ENCODE measurements around the gene TANC1. TPM values are rescaled to one million over a fixed set of nuclear protein-coding genes. Genes with fewer than 3 reads are reported as not detected.

TANC1 gene
- total RNA-seq, 2 donors from 2014 or later: 35.1 to 44.5 TPM

DNA sequence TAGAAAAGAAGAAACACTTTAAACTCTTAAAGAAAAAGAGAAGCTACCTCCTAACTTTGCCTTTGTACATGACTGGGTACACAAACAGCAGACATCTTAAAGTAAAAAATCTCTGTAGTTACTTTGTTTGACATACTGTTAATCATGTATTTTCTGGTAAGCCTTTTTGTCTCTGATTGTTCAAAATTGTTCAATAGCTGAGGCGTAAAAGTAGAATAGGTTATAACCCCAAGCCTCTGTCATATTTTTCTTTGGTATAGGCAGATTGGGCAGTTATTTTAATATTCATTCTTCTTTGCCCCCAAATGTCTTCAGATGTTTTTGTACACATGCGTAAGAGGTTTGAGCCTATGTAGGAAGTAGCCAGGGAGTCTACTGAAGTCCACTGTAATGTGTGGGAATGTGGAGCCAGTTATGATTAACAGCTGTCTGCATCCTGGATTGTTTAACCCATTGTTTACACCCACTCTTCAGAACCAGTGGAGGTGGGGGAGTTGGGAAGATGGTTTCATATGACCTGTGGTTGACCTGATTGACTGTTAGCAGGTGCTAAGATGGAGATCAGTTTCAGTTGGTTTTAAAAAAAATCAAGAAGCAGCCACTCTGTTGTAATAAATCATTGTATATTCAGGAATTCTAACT is 150.5 kb downstream of the TANC1 start:
- intact Hi-C loops (cut with DNase I): loop anchor here in 1 of 2 donors (5.0 to 10.0 kb wide), 2 partner anchors 64 to 212 kb away; no protein-coding TSS in a partner anchor
- DNase-seq (ENCODE audit: low spot score): no peak

DNA sequence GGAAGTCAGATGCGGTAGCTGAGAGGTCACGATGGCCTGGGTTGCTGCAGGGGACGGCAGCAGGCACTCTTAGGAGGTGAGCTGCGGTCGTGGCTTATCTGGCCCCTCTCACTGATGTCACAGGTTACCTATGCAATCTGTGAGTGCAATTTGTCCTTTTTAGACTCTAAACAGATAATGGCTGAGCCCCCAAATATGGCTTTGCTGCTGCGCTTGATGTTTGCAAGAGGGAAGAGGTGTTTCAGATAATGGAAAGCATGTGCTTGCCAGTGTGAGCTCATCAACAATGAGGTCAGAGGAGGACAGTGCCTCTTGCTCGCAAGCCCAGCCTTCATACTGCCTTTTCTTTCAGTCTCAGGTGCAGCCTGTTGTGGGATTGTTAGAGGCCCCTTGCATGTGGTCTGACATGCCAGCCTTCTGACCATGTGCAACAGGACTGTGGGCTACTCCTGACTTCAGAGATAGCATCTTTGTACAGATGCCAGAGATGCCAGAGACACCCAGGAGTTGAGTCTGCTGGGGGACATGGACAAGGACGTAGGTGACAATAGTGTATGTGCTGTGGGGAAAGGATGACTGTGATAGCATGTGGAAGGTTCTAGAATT is 151.3 kb downstream of the TANC1 start:
- intact Hi-C loops (cut with DNase I): loop anchor here (5.0 to 10.0 kb wide), 4 partner anchors 65 to 215 kb away; no protein-coding TSS in a partner anchor
- no peak for DNase-seq (ENCODE audit: low spot score)

DNA sequence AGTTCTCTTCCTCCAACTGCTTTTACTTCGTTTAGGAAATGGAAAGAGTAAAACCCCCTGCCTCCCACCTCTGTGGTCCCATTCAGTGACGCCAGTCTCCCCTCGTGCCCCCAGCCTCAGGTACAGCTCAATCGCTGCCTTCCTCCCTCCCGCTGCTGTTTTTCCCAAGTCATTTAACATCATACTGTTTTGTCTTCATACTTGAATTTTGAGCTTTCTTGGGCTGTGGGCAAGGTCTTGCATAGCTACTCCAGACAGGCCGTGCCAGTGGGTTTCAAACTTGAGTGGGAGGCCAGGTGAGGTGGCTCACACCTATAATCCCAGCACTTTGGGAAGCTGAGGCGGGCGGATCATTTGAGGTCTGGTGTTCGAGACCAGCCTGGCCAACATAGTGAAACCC is 155.3 kb downstream of the TANC1 start:
- no peak for DNase-seq (ENCODE audit: low spot score)
- intact Hi-C loops (cut with DNase I): loop anchor here in 1 of 2 donors (10.0 kb wide), 2 partner anchors 149 to 219 kb away; no protein-coding TSS in a partner anchor

DNA sequence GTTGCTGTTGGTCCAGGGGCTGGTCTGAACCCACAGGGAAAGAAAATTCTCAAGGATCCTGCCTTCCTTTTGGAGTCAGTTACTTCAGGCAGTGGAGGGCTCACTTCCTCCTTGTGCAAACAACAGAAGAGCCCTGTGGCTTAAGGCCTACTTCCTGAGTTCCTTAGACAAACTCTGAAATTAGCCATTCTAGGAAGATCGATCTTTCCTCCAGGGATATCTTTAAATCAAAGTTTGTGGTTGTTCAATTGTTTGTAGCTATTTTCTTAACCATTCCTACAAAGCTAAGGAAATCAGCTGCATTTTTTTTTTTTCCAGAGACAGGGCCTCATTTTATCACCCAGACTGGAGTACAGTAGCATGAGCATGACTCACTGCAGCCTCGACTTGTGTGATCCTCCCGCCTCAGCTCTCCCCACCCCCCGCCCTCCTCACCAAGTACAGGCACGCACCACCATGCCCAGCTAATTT is 156.0 kb downstream of the TANC1 start:
- intact Hi-C loops (cut with DNase I): loop anchor here in 1 of 2 donors (10.0 kb wide), 2 partner anchors 150 to 220 kb away; no protein-coding TSS in a partner anchor
- DNase-seq (ENCODE audit: low spot score): no peak

GRCh38 chr2:159124931-159125467 is 156.6 kb downstream of the TANC1 start:
- intact Hi-C loops (cut with DNase I): loop anchor here in 1 of 2 donors (10.0 kb wide), 2 partner anchors 150 to 220 kb away; no protein-coding TSS in a partner anchor
- no peak for DNase-seq (ENCODE audit: low spot score)

DNA sequence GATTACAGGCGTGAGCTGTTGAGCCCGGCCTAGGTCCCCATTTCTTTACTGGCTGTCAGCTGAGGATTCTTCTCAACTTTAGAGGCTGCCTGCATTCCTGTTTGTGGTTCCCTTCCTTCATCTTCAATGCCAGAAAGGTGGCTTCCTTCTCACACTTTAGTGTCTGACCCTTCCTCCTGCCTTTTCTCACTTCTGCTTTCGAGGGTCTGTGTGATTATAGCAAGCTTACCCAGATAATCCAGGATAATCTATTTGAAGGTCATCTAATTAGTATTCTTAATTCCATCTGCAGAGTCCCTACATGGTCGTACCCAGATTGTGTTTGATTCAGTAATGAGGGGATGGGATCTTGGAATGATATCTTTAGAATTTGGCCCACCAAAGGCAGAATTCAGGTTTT is 157.4 kb downstream of the TANC1 start:
- DNase-seq (ENCODE audit: low spot score): no peak
- intact Hi-C loops (cut with DNase I): loop anchor here in 1 of 2 donors (10.0 kb wide), 2 partner anchors 151 to 221 kb away; no protein-coding TSS in a partner anchor

DNA sequence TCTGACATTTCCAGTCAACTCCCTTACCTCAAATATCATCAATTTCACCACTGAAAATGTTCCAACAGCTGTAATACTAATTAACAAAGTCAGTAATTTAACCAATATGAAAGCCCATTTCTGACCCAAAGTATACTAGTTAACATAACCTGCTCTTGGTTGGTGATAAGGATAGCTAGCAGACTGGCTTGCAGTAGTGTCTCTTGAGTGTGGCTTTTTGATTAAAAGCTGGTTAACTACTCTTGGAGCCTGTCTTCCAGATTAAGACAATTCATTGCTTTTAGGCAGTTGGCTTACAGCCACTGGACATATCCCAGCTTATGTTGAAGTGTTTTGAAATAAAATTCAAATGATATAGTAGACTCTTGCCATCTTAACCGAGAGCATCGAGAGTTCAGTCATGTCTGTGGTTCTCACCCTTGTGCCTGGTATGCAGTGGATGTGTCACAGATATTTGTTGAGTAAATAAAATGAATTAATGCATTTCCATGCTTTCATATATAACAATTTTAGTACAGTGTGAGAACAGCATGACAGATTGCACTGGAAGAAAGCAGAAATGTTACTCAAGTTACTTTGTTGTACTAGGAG is 158.1 kb downstream of the TANC1 start:
- no peak for DNase-seq (ENCODE audit: low spot score)
- intact Hi-C loops (cut with DNase I): loop anchor here in 1 of 2 donors (10.0 kb wide), 2 partner anchors 152 to 222 kb away; no protein-coding TSS in a partner anchor

DNA sequence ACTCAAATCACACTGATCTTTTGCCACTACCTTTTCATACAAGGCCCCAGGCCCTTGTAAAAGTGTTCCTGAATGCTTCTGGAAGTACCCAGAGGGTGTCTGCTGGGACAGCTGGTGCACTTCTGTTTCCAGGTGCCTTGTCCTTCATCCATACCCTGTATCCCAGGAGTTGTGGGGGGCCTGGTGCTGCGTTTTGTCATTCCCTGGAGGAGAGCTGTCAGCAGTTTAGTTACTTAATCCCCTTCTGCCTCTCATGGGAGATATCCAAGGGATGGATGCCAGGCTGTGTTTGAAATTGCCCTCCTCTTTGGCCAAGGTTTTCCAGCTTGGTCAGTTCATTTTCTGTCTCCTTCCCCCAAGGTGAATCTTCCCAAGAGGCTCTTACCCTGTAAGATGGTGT is 159.8 kb downstream of the TANC1 start:
- DNase-seq (ENCODE audit: low spot score): no peak
- intact Hi-C loops (cut with DNase I): loop anchor here in 1 of 2 donors (10.0 kb wide), 2 partner anchors 153 to 223 kb away; no protein-coding TSS in a partner anchor

DNA sequence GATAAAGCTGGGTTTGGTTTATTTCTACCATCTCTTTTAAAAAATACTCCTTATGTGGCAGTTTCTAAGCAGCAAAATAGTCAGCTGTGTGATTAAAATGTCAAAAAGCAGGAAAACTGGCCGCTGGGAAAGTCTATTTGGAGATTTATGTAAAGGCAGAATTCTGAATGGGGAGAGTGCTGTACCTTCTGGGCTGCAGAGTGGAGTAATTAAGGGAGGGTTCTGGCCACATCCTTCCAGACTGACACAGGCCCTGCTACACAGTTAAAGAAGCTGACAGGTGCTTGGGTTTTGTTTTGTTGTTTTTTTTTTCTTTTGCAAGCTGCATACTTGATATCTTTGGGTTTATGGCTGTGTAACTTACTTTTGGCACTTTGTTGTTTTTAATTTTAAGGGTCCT is 160.8 kb downstream of the TANC1 start:
- DNase-seq (ENCODE audit: low spot score): no peak
- intact Hi-C loops (cut with DNase I): loop anchor here in 1 of 2 donors (10.0 kb wide), 2 partner anchors 154 to 224 kb away; no protein-coding TSS in a partner anchor

DNA sequence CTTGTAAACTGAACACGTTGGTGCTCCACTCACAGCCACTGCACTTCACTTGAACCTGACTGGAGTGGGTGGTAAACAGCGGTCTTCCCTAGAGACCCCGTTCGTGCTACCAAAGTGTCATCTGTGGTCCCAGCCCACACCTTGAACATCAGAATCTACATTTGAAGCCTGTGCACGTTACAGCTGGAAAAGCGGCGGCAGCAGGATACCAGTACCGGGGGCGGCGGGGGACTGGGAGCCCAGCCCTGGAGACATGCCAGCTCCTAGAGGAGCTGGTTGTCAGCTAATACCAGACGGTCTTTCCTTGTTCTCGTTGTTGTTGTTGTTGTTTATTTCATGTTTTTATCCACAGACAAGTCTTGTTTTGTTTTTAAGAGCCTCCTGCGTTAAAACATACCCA is 161.4 kb downstream of the TANC1 start:
- no peak for DNase-seq (ENCODE audit: low spot score)

GRCh38 chr2:159130302-159130701 is 161.9 kb downstream of the TANC1 start:
- intact Hi-C loops (cut with DNase I): no loop called here
- no peak for DNase-seq (ENCODE audit: low spot score)

More for the DNA sequence above, 161.4 kb downstream of the TANC1 start:
- intact Hi-C loops (cut with DNase I): loop anchor here in 1 of 2 donors (10.0 kb wide), 2 partner anchors 155 to 225 kb away; no protein-coding TSS in a partner anchor

DNA sequence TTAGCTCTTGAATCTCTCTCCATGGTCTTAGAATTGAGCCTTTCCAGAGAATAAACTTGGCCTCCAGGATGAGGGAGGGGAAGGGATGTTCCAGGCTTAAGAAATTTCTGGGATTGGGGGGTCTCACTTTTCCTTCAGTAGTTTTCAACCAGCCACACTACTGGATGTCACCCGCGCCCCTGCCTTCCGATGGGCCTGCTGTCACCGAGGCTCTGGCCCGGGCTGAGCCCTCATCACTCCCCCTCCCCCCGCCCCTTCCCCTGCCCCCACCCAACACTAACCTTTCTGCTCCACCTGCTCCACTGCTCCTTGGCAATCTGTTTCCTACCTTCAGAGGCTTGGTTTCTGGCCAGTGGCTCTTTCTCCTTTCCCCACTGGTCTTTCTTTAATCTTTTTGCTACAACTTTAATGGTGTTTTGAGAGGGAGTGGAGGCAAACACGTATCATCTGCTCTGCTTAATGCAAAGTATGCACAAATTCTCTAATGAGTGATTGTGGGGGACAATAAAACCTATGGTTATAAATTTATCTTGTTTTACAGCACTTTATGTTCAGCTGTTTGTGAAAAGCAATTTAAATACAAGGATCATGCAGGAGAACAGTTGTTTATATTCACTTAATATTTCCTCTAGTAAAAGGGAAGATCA is 162.9 kb downstream of the TANC1 start:
- DNase-seq (ENCODE audit: low spot score): no peak
- intact Hi-C loops (cut with DNase I): no loop called here

DNA sequence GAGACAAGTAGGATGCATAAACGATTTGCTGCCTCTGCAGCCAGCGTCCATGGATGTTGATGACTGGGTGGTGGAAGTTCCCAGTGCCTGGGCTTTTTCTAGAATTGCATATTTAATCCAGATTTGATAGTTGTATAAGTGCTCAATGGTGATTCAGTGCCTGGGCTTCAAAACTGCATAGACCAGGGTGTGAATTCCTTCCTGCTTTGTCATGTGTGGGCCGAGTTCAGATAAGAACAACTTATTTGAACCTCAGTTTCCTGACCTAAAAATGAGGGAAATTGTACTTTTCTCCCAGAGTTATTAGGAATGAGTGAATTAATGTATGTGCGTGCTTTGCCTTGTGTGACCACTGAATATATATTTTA is 163.5 kb downstream of the TANC1 start:
- DNase-seq (ENCODE audit: low spot score): no peak
- intact Hi-C loops (cut with DNase I): no loop called here

DNA sequence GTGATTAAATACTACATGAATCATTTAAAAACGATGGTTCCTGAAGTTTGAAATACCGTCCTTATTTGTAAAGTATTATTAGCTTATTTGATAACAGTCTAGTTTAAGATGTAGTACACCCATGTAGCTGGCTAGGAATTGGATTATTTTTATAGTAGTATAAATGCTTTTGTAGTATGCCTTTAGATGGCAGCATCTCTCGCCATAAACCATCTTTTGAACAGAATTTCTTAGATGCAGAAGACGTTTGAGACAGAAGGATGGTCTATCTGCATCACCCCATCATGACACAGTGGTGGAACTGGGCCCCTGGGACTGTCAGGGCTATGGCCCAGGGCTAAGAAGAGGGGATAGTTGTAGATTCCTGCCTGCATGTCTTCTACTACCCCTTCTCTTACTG is 165.4 kb downstream of the TANC1 start:
- intact Hi-C loops (cut with DNase I): no loop called here
- no peak for DNase-seq (ENCODE audit: low spot score)

GRCh38 chr2:159134979-159135378 is 166.5 kb downstream of the TANC1 start:
- DNase-seq (ENCODE audit: low spot score): no peak
- intact Hi-C loops (cut with DNase I): no loop called here

DNA sequence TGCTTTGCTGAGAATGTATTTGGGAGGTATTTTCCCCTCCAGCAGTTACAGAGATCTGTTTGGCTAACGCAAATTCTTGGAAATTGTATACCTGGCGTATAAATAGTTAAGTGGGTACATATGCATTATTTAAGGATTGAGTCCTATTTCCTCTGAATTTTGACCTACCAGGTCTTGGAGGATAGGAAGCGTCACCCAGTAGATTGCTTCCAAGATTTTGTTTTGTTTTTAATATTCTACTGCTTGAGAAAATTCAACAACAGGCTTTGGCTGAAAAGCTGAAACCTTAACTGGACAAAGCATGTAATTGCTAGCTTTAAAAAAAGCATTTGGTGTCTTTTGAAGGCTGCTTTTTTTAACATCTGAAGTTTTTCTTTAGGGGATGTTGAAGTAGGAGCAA is 168.0 kb downstream of the TANC1 start:
- intact Hi-C loops (cut with DNase I): no loop called here
- no peak for DNase-seq (ENCODE audit: low spot score)

DNA sequence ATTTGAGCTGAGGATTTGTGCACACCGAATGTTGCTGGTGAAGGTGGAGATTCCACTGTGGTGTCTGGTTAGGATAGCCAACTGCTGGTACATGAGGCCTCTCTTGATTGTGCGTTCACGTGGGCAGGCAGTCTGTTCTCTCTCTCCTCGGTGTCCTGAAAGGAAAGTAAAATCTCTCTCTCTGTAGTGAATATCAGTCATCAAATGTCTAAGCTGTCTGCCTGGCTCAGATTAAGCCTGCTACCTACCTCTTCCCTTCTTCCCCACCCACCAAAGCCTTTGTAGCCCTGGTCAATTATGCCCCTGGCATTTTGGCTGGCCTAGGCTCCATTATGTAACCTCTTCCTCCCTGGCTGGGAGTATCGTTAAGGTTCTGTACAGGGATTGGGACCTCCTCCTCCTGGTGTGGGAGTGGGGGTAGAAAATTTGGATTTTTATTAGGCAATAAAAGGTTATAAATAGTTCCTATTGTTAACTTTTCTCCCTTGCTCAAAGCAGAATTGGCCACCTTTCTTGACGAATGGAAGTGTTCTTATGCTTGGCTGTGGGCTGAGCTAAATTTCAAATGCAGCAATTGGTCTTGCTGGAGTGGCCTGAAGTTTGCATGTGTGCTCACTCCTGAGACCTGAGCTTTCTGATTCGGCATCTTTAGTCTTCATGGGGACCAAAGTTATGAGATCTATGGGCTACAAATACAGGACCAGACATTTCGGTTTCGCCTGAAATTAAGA is 169.2 kb downstream of the TANC1 start:
- intact Hi-C loops (cut with DNase I): no loop called here
- DNase-seq (ENCODE audit: low spot score): no peak

- DNase-seq (ENCODE audit: low spot score): no peak
- intact Hi-C loops (cut with DNase I): no loop called here
Measured at GRCh38 chr2:159138642-159139182, 170.3 kb downstream of the TANC1 start.

Data from posterior vena cava (tissue), 2 donors.